OCI-LY1 (cell line): ENCODE results near the gene TTC6.
"Not testable (repeated sequence)": the region's sequence is repeated elsewhere in the genome, so short reads cannot be mapped to it uniquely, and the experiment has no call there.

ENCODE experiments used
- H2AFZ ChIP-seq: fragments of 200-600 bp; sonication (generic), shearing (Covaris generic); 2 replicates; pipeline ENCODE4 v1.6.0; 2014; ENCODE audit warnings: antibody characterized with exemption, mild to moderate bottlenecking, low read length
- H3F3A ChIP-seq: fragments of 200-600 bp; sonication (generic), shearing (Covaris generic); 2 replicates; pipeline ENCODE4 v1.6.0; 2014; ENCODE audit warnings: mild to moderate bottlenecking, antibody characterized with exemption, low read length, moderate library complexity; ENCODE audit not compliant: insufficient read depth
- H3K27ac ChIP-seq: fragments of 200-600 bp; sonication (generic); 2 replicates; pipeline ENCODE4 v1.5.1; 2014; ENCODE audit warnings: low read length, mixed run types, mild to moderate bottlenecking, low read depth; ENCODE audit not compliant: poor library complexity, severe bottlenecking
- H3K27me3 ChIP-seq: fragments of 200-600 bp; sonication (generic); 2 replicates; pipeline ENCODE4 v1.6.0; 2014; ENCODE audit warnings: antibody characterized with exemption, mild to moderate bottlenecking, low read length, moderate library complexity; ENCODE audit not compliant: insufficient read depth
- H3K36me3 ChIP-seq: fragments of 200-600 bp; sonication (generic); 2 replicates; pipeline ENCODE4 v1.6.1; 2014; ENCODE audit warnings: mild to moderate bottlenecking, antibody characterized with exemption, low read length, moderate library complexity, mixed read lengths; ENCODE audit not compliant: insufficient read depth
- H3K4me1 ChIP-seq: fragments of 200-600 bp; sonication (generic); 2 replicates; pipeline ENCODE4 v1.5.1; 2014; ENCODE audit warnings: mild to moderate bottlenecking, low read length, moderate library complexity; ENCODE audit not compliant: insufficient read depth, severe bottlenecking
- H3K4me2 ChIP-seq: fragments of 200-600 bp; sonication (generic), shearing (Covaris generic); 2 replicates; pipeline ENCODE4 v1.6.1; 2014; ENCODE audit warnings: low read length
- H3K4me3 ChIP-seq: fragments of 200-600 bp; sonication (generic); 2 replicates; pipeline ENCODE4 v1.5.1; 2014; ENCODE audit warnings: low read length, low read depth, mild to moderate bottlenecking, mixed read lengths; ENCODE audit not compliant: poor library complexity, severe bottlenecking
- H3K79me2 ChIP-seq: fragments of 200-600 bp; shearing (Covaris generic); 2 replicates; pipeline ENCODE4 v1.6.1; 2016; ENCODE audit warnings: mixed run types, low read length, mixed read lengths; ENCODE audit not compliant: insufficient read depth
- H3K9ac ChIP-seq: fragments of 200-600 bp; sonication (generic), shearing (Covaris generic); 2 replicates; pipeline ENCODE4 v1.6.1; 2014; ENCODE audit warnings: mild to moderate bottlenecking, low read length, mixed read lengths
- H3K9me2 ChIP-seq: fragments of 200-600 bp; sonication (generic), shearing (Covaris generic); 2 replicates; pipeline ENCODE4 v1.6.1; 2014; ENCODE audit warnings: low read depth, mild to moderate bottlenecking, low read length, mixed read lengths
- H3K9me3 ChIP-seq: fragments of 200-600 bp; shearing (Covaris generic); 2 replicates; pipeline ENCODE4 v1.6.1; 2014; ENCODE audit warnings: low read length, mixed read lengths
- H4K20me1 ChIP-seq: fragments of 200-600 bp; sonication (generic), shearing (Covaris generic); 2 replicates; pipeline ENCODE4 v1.6.0; 2016; ENCODE audit warnings: mild to moderate bottlenecking, low read length; ENCODE audit not compliant: insufficient read depth
- CTCF ChIP-seq: fragments of 200-600 bp; sonication (generic), shearing (Covaris generic); IDR thresholded peaks from 2 replicates; pipeline ENCODE4 v1.5.1; 2017; ENCODE audit warnings: mild to moderate bottlenecking, antibody characterized with exemption, low read length, moderate library complexity, mixed read lengths
- EZH2 ChIP-seq: fragments of 200-600 bp; sonication (generic), shearing (Covaris generic); IDR thresholded peaks from 2 replicates; pipeline ENCODE4 v1.8.0; 2017; ENCODE audit warnings: borderline replicate concordance, mixed run types, mild to moderate bottlenecking, antibody characterized with exemption, low read length, moderate library complexity, mixed read lengths

The TTC6 gene

GRCh38 chr14:37550511-37550910 is 44.9 kb upstream of the TTC6 start:
- Histone ChIP-seq H3K27ac (no peak overlapping the region), H3K9ac (no peak overlapping the region), H4K20me1 (no peaks in the 10 kb centered on the region), H3K9me2 (no peaks in the 10 kb centered on the region), H3K79me2 (no peaks in the 10 kb centered on the region), H3K27me3 (no peaks in the 10 kb centered on the region), H3K4me3 (no peak overlapping the region), H3K4me2 (no peak overlapping the region), H3K4me1 (no peaks in the 10 kb centered on the region), H3F3A (no peaks in the 10 kb centered on the region), H3K36me3 (no peaks in the 10 kb centered on the region), H3K9me3 (no peaks in the 10 kb centered on the region), H2AFZ (no peak overlapping the region)
- TF ChIP-seq EZH2 (no peak), CTCF (no peak)

GRCh38 chr14:37551119-37551518 is 44.3 kb upstream of the TTC6 start:
- no peak overlapping the region for H3K4me2 ChIP-seq
- H3K27ac ChIP-seq: no peak overlapping the region
- no peak for TF ChIP-seq CTCF
- TF ChIP-seq EZH2: no peak

GRCh38 chr14:37553935-37554550 is 41.4 kb upstream of the TTC6 start:
- Histone ChIP-seq H3K9ac (no peak overlapping the region), H2AFZ (no peak overlapping the region), H3K4me1 (no peaks in the 10 kb centered on the region), H3K9me2 (no peaks in the 10 kb centered on the region), H3F3A (no peaks in the 10 kb centered on the region), H4K20me1 (no peaks in the 10 kb centered on the region), H3K79me2 (no peaks in the 10 kb centered on the region), H3K9me3 (no peaks in the 10 kb centered on the region), H3K27ac (no peak overlapping the region), H3K4me3 (no peak overlapping the region), H3K4me2 (no peak overlapping the region), H3K36me3 (no peaks in the 10 kb centered on the region), H3K27me3 (no peaks in the 10 kb centered on the region)
- TF ChIP-seq CTCF: no peak
- TF ChIP-seq EZH2: no peak

More at GRCh38 chr14:37551119-37551518, 44.3 kb upstream of the TTC6 start:
- H4K20me1 ChIP-seq: no peaks in the 10 kb centered on the region
- H3K36me3 ChIP-seq: no peaks in the 10 kb centered on the region
- H3K9me3 ChIP-seq: no peaks in the 10 kb centered on the region
- H2AFZ ChIP-seq: no peak overlapping the region
- H3K4me3 ChIP-seq: no peak overlapping the region
- H3F3A ChIP-seq: no peaks in the 10 kb centered on the region
- no peaks in the 10 kb centered on the region for H3K27me3 ChIP-seq
- H3K9ac ChIP-seq: no peak overlapping the region
- no peaks in the 10 kb centered on the region for H3K9me2 ChIP-seq
- H3K79me2 ChIP-seq: no peaks in the 10 kb centered on the region
- no peaks in the 10 kb centered on the region for H3K4me1 ChIP-seq

GRCh38 chr14:37555596-37555995 is 39.8 kb upstream of the TTC6 start:
- H4K20me1 ChIP-seq, H3K27ac ChIP-seq, H3K27me3 ChIP-seq, H3F3A ChIP-seq, H3K4me3 ChIP-seq, H3K9me3 ChIP-seq, H3K9ac ChIP-seq, H3K4me1 ChIP-seq, H3K4me2 ChIP-seq, H2AFZ ChIP-seq, H3K79me2 ChIP-seq, H3K36me3 ChIP-seq, H3K9me2 ChIP-seq: not testable (repeated sequence)
